T-helper 2 cell treated with Interferon-gamma antibody and Interleukin-4, amounts not matched to agents 5 μg/mL and 100 μg/mL, for 36 hours (primary cell): ENCODE data around the gene KCNJ1.
A peak's percentile ranks its signal among the peaks of the same experiment; 100 is the strongest.

Source experiments
- DNase-seq: peaks from one replicate; pipeline ENCODE4 v3.0.0; 2021; ENCODE audit warnings: low spot score
- H3K27ac Mint-ChIP-seq: one replicate; pipeline ENCODE4 v1.8.0; 2021; ENCODE audit warnings: mild to moderate bottlenecking, mixed read lengths
- H3K27me3 Mint-ChIP-seq: one replicate; pipeline ENCODE4 v1.8.0; 2021; ENCODE audit warnings: low read depth, mixed read lengths
- H3K36me3 Mint-ChIP-seq: one replicate; pipeline ENCODE4 v1.8.0; 2021; ENCODE audit warnings: low read depth, mixed read lengths
- H3K4me1 Mint-ChIP-seq: one replicate; pipeline ENCODE4 v1.8.0; 2021; ENCODE audit warnings: low read depth, mixed read lengths
- H3K4me3 Mint-ChIP-seq: one replicate; pipeline ENCODE4 v1.8.0; 2022; ENCODE audit warnings: mild to moderate bottlenecking, moderate library complexity, mixed read lengths
- H3K9me3 Mint-ChIP-seq: one replicate; pipeline ENCODE4 v1.8.0; 2021; ENCODE audit warnings: mixed read lengths

The KCNJ1 gene

DNA sequence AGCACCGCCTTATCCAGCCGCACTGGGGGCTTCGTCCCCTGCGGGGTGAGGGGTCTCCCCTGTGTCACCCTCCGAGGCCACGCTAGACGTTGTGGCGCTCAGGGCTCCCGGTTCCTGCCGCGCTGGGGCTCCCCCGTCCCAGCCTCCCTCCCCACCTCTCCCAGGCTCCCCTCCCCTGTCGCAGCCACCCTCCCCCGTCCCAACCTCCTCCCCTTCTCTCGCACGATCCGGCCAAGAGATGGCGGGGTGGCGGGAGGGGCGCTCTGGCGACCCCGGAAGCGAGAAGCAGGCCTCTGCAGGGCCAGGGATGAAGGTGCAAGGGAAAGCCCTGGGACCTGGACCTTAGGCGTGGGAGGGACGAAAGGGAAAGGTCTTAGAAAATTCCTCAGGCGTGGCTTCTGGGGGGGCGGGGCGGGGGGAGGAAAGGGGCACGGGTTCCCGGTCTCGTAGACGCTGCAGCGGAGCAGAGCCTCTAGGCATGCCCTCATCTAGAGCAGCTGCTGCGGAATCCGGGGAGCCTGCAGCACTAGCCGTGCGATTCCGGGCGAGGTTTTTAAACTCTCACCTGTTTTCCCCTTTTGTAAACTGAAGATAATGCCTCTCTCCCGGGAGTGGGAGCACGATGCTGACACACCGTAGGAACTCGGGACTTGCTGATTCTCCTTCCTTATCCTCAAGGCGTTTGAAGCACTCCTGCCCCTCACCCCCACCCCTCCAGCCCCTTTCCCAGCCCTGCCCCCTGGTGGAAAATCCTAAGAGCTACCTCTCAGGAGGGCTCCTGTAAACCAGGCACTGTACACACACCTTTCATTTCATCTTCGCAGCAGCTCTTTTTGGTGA lies 38.5 kb upstream of the KCNJ1 start:
- Mint-ChIP-seq H3K4me1 (peaks cover 8% of the 10 kb centered on the region), H3K9me3 (no peaks in the 10 kb centered on the region), H3K4me3 (peak overlapping the region; percentile 75), H3K36me3 (no peaks in the 10 kb centered on the region), H3K27me3 (peaks cover 70% of the 10 kb centered on the region), H3K27ac (no peak overlapping the region)
- no peak for DNase-seq

DNA sequence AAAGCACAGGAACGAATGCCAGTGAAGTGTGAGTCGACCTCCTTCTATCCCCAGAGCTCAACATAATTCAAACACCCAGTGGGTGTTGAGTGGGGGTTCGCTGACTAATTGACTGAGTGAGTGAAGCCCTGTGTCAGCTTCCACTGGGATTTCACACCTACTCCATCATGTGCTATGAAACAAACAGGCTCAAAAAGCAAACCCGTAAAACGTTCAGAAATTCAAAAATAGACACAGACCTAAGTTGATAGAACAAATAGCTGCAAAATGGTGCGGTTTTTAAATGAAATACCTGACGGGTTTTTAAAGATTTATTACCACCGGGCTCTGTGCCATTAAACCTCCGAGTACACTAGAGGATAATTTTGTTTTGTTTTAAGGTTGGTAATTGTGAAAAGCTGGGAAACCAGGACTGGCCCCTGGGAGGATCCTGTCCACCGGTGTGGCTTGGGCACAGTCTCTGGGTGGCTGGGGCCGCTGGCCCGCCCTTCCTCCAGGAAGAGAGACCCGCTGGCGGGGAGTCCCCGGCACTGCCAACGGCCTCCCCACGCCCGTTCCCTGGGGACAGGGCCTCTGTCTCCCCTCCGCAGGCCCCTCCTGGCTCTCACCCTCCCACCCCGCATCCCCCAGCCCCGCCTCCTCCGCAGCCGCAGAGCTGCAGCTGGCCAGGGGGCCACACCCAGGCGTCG lies 37.7 kb upstream of the KCNJ1 start:
- Mint-ChIP-seq H3K4me1 (peaks cover 8% of the 10 kb centered on the region), H3K36me3 (no peaks in the 10 kb centered on the region), H3K27me3 (peaks cover 75% of the 10 kb centered on the region), H3K9me3 (no peaks in the 10 kb centered on the region), H3K27ac (no peak overlapping the region), H3K4me3 (peak overlapping the region; percentile 7)
- DNase-seq: no peak

DNA sequence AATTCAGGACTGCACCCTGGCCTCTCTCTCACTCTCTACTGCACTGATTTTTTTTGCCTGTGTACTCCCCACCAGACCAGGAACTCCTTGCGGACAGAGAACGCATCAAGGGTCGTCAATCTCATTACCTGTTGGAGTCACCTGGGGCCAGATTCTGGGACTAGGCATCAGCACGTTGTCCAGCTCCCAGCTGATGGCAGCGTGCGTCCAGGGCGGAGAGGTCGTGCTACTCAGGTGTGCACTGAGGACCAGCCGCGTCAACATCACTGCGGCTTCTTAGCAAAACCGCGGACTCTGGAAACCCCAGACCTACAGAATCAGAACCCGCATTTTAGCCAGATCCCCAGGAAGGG lies 37.2 kb upstream of the KCNJ1 start:
- no peak for DNase-seq
- Mint-ChIP-seq H3K27me3 (peaks cover 73% of the 10 kb centered on the region), H3K4me3 (peak overlapping the region; percentile 7), H3K27ac (no peak overlapping the region), H3K36me3 (no peaks in the 10 kb centered on the region), H3K9me3 (no peaks in the 10 kb centered on the region), H3K4me1 (peaks cover 8% of the 10 kb centered on the region)

DNA sequence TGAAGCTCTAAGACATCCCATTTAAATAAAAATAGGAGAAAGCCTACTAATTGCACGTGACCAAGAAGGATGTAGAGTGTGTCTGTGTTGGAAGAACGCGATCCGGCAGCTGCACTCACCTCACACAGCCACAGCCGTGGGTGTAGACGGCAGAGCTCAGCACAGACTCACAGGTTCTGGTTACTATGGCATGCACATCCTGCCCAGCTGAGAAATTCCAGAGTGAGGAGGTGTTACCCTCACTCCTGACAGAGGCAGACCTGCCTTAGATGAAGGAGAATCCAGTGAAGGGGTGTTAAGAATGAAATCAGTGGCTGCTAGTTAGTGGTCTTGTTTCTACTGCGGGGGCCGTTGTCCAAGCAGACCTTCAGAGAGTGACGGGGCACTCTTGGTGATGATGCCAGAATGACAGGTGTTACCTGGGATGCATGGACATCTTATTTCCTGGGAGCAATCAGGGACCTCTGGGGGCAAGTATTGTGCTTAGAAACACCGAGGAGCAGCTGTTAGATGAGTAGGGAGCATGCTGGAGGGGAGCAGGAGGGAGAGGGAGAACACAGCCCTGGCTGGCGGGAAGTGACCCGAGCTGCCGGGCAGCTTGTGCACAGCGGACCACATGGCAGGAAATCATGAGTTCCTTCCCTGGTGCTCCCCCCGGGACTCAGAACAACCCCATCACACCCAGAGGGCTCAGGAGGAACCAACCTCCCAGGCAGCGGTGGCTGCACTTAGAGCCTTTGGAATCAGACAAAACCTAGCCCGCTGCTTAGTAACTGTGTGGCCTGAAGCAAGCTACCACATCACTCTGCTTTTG lies 36.4 kb upstream of the KCNJ1 start:
- peaks cover 72% of the 10 kb centered on the region for H3K27me3 Mint-ChIP-seq
- H3K27ac Mint-ChIP-seq: no peak overlapping the region
- no peaks in the 10 kb centered on the region for H3K36me3 Mint-ChIP-seq
- no peak overlapping the region for H3K4me3 Mint-ChIP-seq
- H3K9me3 Mint-ChIP-seq: no peaks in the 10 kb centered on the region
- H3K4me1 Mint-ChIP-seq: peaks cover 8% of the 10 kb centered on the region
- DNase-seq: no peak

DNA sequence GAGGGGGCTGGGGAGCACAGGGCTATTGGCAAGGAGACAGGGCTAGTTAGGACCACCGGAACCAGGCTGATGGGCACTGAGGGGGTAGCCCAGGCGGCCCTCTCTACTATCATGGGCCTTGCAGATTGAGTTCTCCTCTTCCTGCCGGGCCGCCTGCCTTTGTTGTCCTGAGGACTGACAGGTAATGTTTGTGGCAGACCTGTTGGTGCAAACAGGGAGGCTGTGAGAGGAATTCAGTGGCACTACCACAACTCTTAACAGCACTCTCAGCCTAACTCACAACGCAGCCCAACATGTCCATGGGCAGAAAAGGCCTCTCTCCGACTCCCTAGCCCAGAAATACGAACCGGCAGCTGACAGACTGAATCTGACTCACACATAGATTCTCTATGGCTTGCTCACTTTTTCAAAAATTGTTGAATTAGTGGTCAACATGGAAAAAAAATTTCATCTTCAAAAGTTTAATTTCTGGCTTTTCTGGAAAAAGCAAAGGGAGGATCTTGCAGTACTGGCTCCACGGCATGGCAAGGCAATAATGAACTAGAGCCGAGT lies 35.5 kb upstream of the KCNJ1 start:
- Mint-ChIP-seq H3K27ac (no peak overlapping the region), H3K4me3 (no peak overlapping the region), H3K27me3 (peaks cover 71% of the 10 kb centered on the region), H3K36me3 (no peaks in the 10 kb centered on the region), H3K4me1 (peaks cover 8% of the 10 kb centered on the region), H3K9me3 (no peaks in the 10 kb centered on the region)
- DNase-seq: no peak

DNA sequence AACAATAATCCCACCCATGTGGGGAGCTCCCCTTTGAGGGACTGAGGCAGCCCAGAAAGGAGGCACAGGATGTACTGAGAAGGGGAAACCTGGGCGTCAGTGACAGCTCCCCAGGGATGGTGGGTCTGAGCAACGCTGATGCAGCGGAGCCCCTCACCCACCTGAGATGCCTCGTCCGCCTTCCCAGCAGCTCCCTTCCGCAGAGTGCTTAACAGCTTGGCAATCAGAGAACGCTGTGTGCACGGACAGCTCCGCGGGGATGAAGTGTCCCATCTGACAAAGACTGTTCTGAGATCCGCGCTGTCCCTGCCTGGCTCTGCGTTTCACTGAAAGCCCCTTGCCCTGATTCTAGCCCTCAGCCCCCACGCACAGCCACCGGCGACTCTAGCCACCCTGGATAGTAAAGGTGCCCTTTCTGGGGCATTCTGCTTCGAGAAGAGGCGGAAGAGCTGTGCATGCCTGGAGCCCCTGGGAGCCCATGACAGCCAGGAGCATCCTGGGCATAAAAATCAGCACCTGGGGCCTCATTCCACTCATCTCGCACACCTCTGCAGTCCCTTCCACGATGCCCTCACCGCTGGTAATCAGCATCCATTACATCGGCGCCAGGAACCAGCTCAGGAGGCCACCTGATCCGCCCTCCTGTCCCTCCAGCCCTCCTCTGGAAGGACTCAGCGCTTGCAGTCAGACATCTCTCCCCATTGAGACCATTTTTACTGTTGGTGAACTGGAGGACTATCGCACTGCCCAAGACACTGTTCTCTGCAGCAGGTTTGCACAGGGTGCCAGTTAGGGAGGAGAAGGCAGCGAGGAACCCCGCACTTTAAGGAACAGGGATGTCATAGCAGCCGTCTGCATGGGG lies 34.8 kb upstream of the KCNJ1 start:
- H3K27me3 Mint-ChIP-seq: peaks cover 69% of the 10 kb centered on the region
- no peak overlapping the region for H3K4me3 Mint-ChIP-seq
- no peak overlapping the region for H3K27ac Mint-ChIP-seq
- H3K9me3 Mint-ChIP-seq: no peaks in the 10 kb centered on the region
- DNase-seq: no peak
- peaks cover 8% of the 10 kb centered on the region for H3K4me1 Mint-ChIP-seq
- no peaks in the 10 kb centered on the region for H3K36me3 Mint-ChIP-seq

DNA sequence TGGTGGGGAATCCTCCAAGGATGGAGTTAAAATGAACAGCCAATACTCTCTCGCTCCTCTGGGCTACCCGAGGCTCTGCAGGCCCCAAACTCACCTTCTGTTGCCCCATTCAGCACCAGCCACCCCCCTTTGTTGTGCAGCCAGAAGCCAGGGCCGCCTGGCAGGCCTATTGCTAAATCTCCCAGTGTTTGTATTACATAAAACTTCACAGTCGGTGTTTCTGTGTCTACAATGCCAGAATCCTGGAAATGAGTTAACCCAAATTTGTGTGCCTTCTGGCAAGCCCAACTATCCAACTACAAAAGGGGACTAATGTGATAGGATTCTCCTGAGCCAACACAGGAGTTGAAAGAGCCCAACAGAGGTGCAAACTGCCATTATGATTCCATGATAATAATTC lies 33.4 kb upstream of the KCNJ1 start:
- no peak for DNase-seq
- H3K4me1 Mint-ChIP-seq: no peaks in the 10 kb centered on the region
- H3K27ac Mint-ChIP-seq: no peak overlapping the region
- peaks cover 64% of the 10 kb centered on the region for H3K27me3 Mint-ChIP-seq
- H3K36me3 Mint-ChIP-seq: no peaks in the 10 kb centered on the region
- no peak overlapping the region for H3K4me3 Mint-ChIP-seq
- no peaks in the 10 kb centered on the region for H3K9me3 Mint-ChIP-seq

DNA sequence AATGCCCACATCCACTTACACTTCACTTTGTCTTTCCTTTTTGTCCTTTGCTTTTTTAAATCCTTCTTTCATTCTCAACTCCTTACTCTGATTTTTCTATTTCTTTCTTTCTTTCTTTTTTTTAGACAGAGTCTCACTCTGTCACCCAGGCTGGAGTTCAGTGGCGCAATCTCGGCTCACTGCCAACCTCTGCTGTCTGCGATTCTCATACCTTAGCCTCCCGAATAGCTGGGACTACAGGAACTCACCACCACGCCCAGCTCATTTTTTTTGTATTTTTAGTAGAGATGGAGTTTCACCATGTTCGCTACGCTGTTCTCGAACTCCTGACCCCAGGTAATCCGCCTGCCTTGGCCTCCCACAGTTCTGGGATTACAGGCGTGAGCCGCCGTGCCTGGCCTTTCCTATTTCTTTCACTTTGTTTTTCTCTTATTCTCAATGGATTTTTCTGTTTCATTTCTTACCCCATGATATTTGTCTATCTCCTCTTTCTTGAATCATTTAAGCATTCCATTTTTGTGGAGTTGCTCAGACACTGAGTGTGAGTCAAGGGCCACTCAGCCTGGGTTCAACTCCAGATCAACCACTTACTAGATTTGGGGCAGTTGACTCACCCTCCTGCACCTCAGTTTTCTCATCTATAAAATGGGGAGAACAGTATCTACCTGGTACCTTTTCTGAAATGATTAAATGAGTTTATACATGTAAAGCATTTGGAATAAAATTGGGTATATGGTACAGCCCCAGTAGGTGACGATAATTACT lies 31.7 kb upstream of the KCNJ1 start:
- no peaks in the 10 kb centered on the region for H3K36me3 Mint-ChIP-seq
- H3K4me1 Mint-ChIP-seq: peaks cover 3% of the 10 kb centered on the region
- no peak overlapping the region for H3K27ac Mint-ChIP-seq
- H3K9me3 Mint-ChIP-seq: no peaks in the 10 kb centered on the region
- no peak for DNase-seq
- peaks cover 58% of the 10 kb centered on the region for H3K27me3 Mint-ChIP-seq
- H3K4me3 Mint-ChIP-seq: no peak overlapping the region

DNA sequence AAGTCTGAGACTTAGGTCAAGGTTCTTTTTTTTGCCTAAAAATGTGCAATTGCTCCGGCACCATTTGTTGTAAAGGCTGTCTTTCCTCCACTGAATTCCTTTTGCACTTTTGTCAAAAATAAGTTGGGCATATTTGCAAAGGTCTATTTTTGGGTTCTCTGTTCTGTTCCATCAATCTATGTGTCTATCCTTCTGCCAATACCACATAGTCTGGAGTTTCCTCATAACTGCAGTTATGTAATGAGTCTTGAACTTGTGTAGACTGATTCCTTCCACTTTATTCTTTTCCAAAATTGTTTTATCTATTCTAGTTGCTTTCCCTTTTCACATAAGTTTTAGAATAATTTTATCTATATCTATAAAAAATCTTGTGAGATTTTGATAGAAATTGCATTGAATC lies 30.7 kb upstream of the KCNJ1 start:
- peaks cover 3% of the 10 kb centered on the region for H3K4me1 Mint-ChIP-seq
- H3K36me3 Mint-ChIP-seq: no peaks in the 10 kb centered on the region
- peaks cover 55% of the 10 kb centered on the region for H3K27me3 Mint-ChIP-seq
- no peak overlapping the region for H3K27ac Mint-ChIP-seq
- no peak overlapping the region for H3K4me3 Mint-ChIP-seq
- H3K9me3 Mint-ChIP-seq: no peaks in the 10 kb centered on the region
- no peak for DNase-seq

DNA sequence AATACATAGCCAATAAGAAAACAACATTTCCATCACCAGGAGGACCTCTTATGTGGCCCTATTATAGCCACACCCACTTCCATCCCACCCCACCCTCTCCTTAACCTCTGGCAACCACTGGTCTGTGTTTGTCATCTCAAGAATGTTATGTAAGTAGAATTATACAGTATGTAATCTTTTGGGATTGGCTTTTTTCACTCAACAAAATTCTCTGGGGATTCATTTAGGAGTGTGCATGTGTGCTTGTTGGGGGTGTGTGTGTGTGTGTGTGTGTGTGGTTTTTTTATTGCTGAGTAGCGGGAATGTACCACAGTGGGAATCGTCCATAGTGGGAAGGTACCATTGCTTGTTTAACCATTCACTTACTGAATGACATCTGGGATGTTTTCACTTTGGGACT lies 29.3 kb upstream of the KCNJ1 start:
- Mint-ChIP-seq H3K27ac (no peak overlapping the region), H3K4me1 (peaks cover 3% of the 10 kb centered on the region), H3K27me3 (peaks cover 61% of the 10 kb centered on the region), H3K4me3 (no peak overlapping the region), H3K36me3 (no peaks in the 10 kb centered on the region), H3K9me3 (no peaks in the 10 kb centered on the region)
- DNase-seq: no peak

DNA sequence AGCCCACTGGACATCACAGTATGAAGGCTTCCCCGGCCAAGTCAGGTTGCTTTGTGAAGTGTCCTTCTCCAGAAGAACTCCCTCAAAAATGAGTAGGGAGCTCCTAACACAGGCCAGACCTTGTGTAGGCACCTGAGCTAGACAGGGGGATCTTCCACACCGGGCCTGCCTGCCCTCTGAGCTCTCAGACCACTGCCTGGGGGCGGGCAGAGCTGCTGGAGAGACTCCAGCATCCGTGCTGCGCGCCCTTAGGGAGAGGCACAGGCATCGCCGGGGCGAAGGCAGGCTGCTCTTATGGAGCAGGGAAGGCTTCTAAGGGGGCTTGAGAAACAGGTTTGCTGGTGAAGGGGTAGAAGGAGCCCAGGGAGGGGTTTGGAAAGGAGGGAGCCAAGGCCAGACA lies 28.4 kb upstream of the KCNJ1 start:
- Mint-ChIP-seq H3K27me3 (peaks cover 60% of the 10 kb centered on the region), H3K9me3 (no peaks in the 10 kb centered on the region), H3K27ac (no peak overlapping the region), H3K36me3 (no peaks in the 10 kb centered on the region), H3K4me3 (no peak overlapping the region), H3K4me1 (peaks cover 3% of the 10 kb centered on the region)
- DNase-seq: no peak

DNA sequence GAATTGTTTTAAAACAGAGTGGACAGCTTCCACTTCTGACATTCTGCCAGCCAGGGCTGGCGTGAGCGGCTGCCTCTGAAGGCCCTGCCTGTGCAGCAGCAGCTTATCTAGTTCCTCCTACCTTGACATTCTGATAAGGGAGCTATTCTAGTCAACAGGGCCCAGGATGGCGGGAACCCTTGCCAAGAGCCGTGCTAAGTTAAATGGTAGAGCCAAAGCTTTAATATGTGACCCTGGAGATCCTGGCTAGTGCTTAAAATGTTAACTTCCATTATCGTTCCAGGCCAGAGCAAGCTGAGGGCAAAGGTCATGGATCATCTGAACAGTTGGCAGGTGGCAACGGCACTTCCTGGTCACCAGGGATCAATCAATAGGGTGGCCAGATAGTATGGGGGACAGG lies 27.6 kb upstream of the KCNJ1 start:
- no peak for DNase-seq
- Mint-ChIP-seq H3K27ac (no peak overlapping the region), H3K4me1 (peaks cover 3% of the 10 kb centered on the region), H3K9me3 (no peaks in the 10 kb centered on the region), H3K36me3 (no peaks in the 10 kb centered on the region), H3K27me3 (peaks cover 62% of the 10 kb centered on the region), H3K4me3 (no peak overlapping the region)

DNA sequence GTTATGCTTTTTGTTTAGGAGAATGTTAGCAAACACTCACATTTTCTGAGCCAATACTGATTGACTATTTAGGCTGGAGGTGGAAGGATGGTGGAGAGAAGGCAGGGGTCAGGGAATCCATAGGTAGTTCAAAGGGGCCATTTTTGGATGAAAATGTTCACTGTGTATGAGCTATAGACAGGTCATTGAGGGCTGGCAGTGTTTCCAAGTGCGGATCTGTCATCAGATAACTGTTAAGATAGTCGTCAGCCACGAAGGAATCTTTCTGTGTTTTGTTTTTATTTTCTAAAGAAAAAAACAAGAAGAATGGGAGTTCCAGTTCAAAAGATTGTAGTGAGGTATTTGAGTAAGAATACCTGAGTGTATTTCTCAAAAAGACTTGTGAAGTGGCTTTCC lies 27.2 kb upstream of the KCNJ1 start:
- no peak for DNase-seq
- Mint-ChIP-seq H3K27me3 (peaks cover 63% of the 10 kb centered on the region), H3K27ac (no peak overlapping the region), H3K4me1 (peaks cover 3% of the 10 kb centered on the region), H3K36me3 (no peaks in the 10 kb centered on the region), H3K9me3 (no peaks in the 10 kb centered on the region), H3K4me3 (no peak overlapping the region)
